ENCODE data around the gene OR2AT4. TPM values are rescaled to one million over a fixed set of nuclear protein-coding genes. Genes with fewer than 3 reads are reported as not detected.

Gene OR2AT4
- total RNA-seq, 1 experiment from 2014 or later, result not detected

GRCh38 chr11:75114465-75114864 lies 17.8 kb upstream of the OR2AT4 start:
- Histone ChIP-seq H3K36me3 (ENCODE audit: control insufficient read depth, insufficient read depth, low read length) (no peaks in the 10 kb centered on the region), H3K9me3 (ENCODE audit: control insufficient read depth, insufficient read depth, low read depth, low read length) (peaks cover 4% of the 10 kb centered on the region; the same call in 1 of the 2 replicates), H3K4me3 (ENCODE audit: low read depth in 2 of 2, low read length in 2 of 2) (no peak overlapping the region), H3K27me3 (ENCODE audit: control insufficient read depth, insufficient read depth, low read length) (peaks cover 4% of the 10 kb centered on the region), H3K4me1 (ENCODE audit: control insufficient read depth, insufficient read depth, low read length) (no peaks in the 10 kb centered on the region), H3K27ac (ENCODE audit: low read length) (no peak overlapping the region)
- DNase-seq (ENCODE audit: low read depth, low spot score), result no peak
- no TSS peak for BruUV-seq (replicated peaks)
- ChIA-PET POLR2A (no interaction called here), CTCF (no interaction called here)
- in situ Hi-C loops (cut with HindIII; ENCODE audit: low pct_unique_long_range_greater_than_20kb, low sequenced_read_pairs) (loop anchor here (25.0 kb wide), 2 partner anchors 98 to 102 kb away; no protein-coding TSS in a partner anchor), intact Hi-C loops (cut with micrococcal nuclease; ENCODE audit: unreplicated experiment) (no loop called here)
- ATAC-seq, result no peak
- no peak for TF ChIP-seq POLR2AphosphoS5 (IDR thresholded peaks at IDR 0.05; ENCODE audit: low read depth, low read length)
- TF ChIP-seq CTCF (IDR thresholded peaks at IDR 0.05), result no peak
- TF ChIP-seq REST (IDR thresholded peaks at IDR 0.05; ENCODE audit: insufficient read depth in 1 of 2, low read depth in 2 of 2, low read length in 1 of 2), result no peak
- TF ChIP-seq TCF7L2 (IDR thresholded peaks at IDR 0.05; ENCODE audit: low read depth, low read length), result no peak
- no peak for TF ChIP-seq SIN3A (IDR thresholded peaks at IDR 0.05; ENCODE audit: borderline replicate concordance, insufficient read depth, low read depth, low read length)

GRCh38 chr11:75113030-75113429 lies 16.4 kb upstream of the OR2AT4 start:
- no peak for DNase-seq (ENCODE audit: low read depth, low spot score)
- in situ Hi-C loops (cut with HindIII; ENCODE audit: low pct_unique_long_range_greater_than_20kb, low sequenced_read_pairs), result loop anchor here (25.0 kb wide), 2 partner anchors 99 to 101 kb away; no protein-coding TSS in a partner anchor
- TF ChIP-seq POLR2AphosphoS5 (IDR thresholded peaks at IDR 0.05; ENCODE audit: low read depth, low read length) (no peak), TCF7L2 (IDR thresholded peaks at IDR 0.05; ENCODE audit: low read depth, low read length) (no peak), REST (IDR thresholded peaks at IDR 0.05; ENCODE audit: insufficient read depth in 1 of 2, low read depth in 2 of 2, low read length in 1 of 2) (no peak), SIN3A (IDR thresholded peaks at IDR 0.05; ENCODE audit: borderline replicate concordance, insufficient read depth, low read depth, low read length) (no peak), CTCF (IDR thresholded peaks at IDR 0.05) (no peak)
- peaks cover 4% of the 10 kb centered on the region for H3K27me3 ChIP-seq (ENCODE audit: control insufficient read depth, insufficient read depth, low read length)
- intact Hi-C loops (cut with micrococcal nuclease; ENCODE audit: unreplicated experiment), result no loop called here
- BruUV-seq (replicated peaks), result no TSS peak
- H3K36me3 ChIP-seq (ENCODE audit: control insufficient read depth, insufficient read depth, low read length), result no peaks in the 10 kb centered on the region
- H3K4me1 ChIP-seq (ENCODE audit: control insufficient read depth, insufficient read depth, low read length), result no peaks in the 10 kb centered on the region
- ChIA-PET POLR2A (no interaction called here), CTCF (no interaction called here)
- no peak overlapping the region for H3K4me3 ChIP-seq (ENCODE audit: low read depth in 2 of 2, low read length in 2 of 2)
- no peaks in the 10 kb centered on the region for H3K9me3 ChIP-seq (ENCODE audit: control insufficient read depth, insufficient read depth, low read depth, low read length)
- H3K27ac ChIP-seq (ENCODE audit: low read length), result no peak overlapping the region
- ATAC-seq, result no peak
